ENCODE measurements around the gene KRTCAP3. TPM values are rescaled to one million over a fixed set of nuclear protein-coding genes. Genes with fewer than 3 reads are reported as not detected.
"Not testable (repeated sequence)": the region's sequence is repeated elsewhere in the genome, so short reads cannot be mapped to it uniquely, and the experiment has no call there.

The KRTCAP3 gene
- total RNA-seq, 1 donor from 2014 or later: 22.5 TPM

GRCh38 chr2:27421660-27422250, 20.4 kb upstream of the KRTCAP3 start:
- H3K36me3 ChIP-seq: no peaks in the 10 kb centered on the region
- no peak for ATAC-seq
- intact Hi-C loops (cut with DNase I): no loop called here

GRCh38 chr2:27422958-27423357, 19.2 kb upstream of the KRTCAP3 start:
- no peak for ATAC-seq
- TF ChIP-seq CTCF (IDR thresholded peaks at IDR 0.05): no peak
- intact Hi-C loops (cut with DNase I): no loop called here

More at GRCh38 chr2:27421660-27422250, 20.4 kb upstream of the KRTCAP3 start:
- TF ChIP-seq CTCF (IDR thresholded peaks at IDR 0.05): no peak
- Histone ChIP-seq H3K4me3 (no peak overlapping the region), H3K4me1 (no peaks in the 10 kb centered on the region), H3K27ac (no peak overlapping the region), H3K27me3 (no peaks in the 10 kb centered on the region), H3K9me3 (no peaks in the 10 kb centered on the region)
- DNase-seq: no peak

GRCh38 chr2:27425039-27425438, 17.1 kb upstream of the KRTCAP3 start:
- H3K27ac ChIP-seq; intact Hi-C loops (cut with DNase I); DNase-seq; H3K36me3 ChIP-seq; H3K9me3 ChIP-seq; ATAC-seq; H3K4me3 ChIP-seq; H3K27me3 ChIP-seq: not testable (repeated sequence)
- peaks cover 11% of the 10 kb centered on the region for H3K4me1 ChIP-seq

More at GRCh38 chr2:27422958-27423357, 19.2 kb upstream of the KRTCAP3 start:
- no peak overlapping the region for H3K4me3 ChIP-seq
- no peak overlapping the region for H3K27ac ChIP-seq
- no peaks in the 10 kb centered on the region for H3K9me3 ChIP-seq
- peaks cover 6% of the 10 kb centered on the region for H3K4me1 ChIP-seq
- no peaks in the 10 kb centered on the region for H3K36me3 ChIP-seq
- H3K27me3 ChIP-seq: no peaks in the 10 kb centered on the region
- DNase-seq: no peak

GRCh38 chr2:27427863-27428212, 14.3 kb upstream of the KRTCAP3 start:
- Histone ChIP-seq H3K36me3 (peaks cover 2% of the 10 kb centered on the region), H3K27ac (peak overlapping the region; percentile 98)
- intact Hi-C loops (cut with DNase I): no loop called here

GRCh38 chr2:27428213-27428977, 13.8 kb upstream of the KRTCAP3 start, which contains the start of gene NRBP1:
NRBP1 (plus strand) TSS chr2:27428631; CDS start chr2:27433274, 4,643 bp downstream.
- DNase-seq (peak; percentile 97), ATAC-seq (peak; percentile 97)
- H3K4me1 ChIP-seq: peaks cover 33% of the 10 kb centered on the region
- no peaks in the 10 kb centered on the region for H3K27me3 ChIP-seq
- H3K9me3 ChIP-seq: no peaks in the 10 kb centered on the region
- intact Hi-C loops (cut with DNase I): no loop called here
- H3K27ac ChIP-seq: peak within 1 kb of the TSS; percentile 98
- H3K36me3 ChIP-seq: peaks cover 8% of the 10 kb centered on the region
- peak within 1 kb of the TSS; percentile 96 for H3K4me3 ChIP-seq
- no peak for TF ChIP-seq CTCF (IDR thresholded peaks at IDR 0.05)

More at GRCh38 chr2:27427863-27428212, 14.3 kb upstream of the KRTCAP3 start:
- H3K27me3 ChIP-seq: no peaks in the 10 kb centered on the region
- no peak for DNase-seq
- H3K4me1 ChIP-seq: peaks cover 33% of the 10 kb centered on the region
- peak overlapping the region; percentile 96 for H3K4me3 ChIP-seq
- no peaks in the 10 kb centered on the region for H3K9me3 ChIP-seq
- no peak for ATAC-seq
- TF ChIP-seq CTCF (IDR thresholded peaks at IDR 0.05): no peak

GRCh38 chr2:27428978-27429541, 13.1 kb upstream of the KRTCAP3 start:
- Histone ChIP-seq H3K27me3 (no peaks in the 10 kb centered on the region), H3K9me3 (no peaks in the 10 kb centered on the region), H3K27ac (peak overlapping the region; percentile 98), H3K36me3 (peaks cover 15% of the 10 kb centered on the region), H3K4me3 (peak overlapping the region; percentile 96), H3K4me1 (peaks cover 33% of the 10 kb centered on the region)
- TF ChIP-seq CTCF (IDR thresholded peaks at IDR 0.05): no peak
- ATAC-seq (peak; percentile 92), DNase-seq (peak; percentile 94)
- intact Hi-C loops (cut with DNase I): no loop called here

All from upper lobe of right lung (tissue), 1 donor.